ENCODE data around the gene HTRA1. TPM values are rescaled to one million over a fixed set of nuclear protein-coding genes. Genes with fewer than 3 reads are reported as not detected.

The HTRA1 gene
- polyA plus RNA-seq, 1 donor from 2014 or later: 1.4 TPM

GRCh38 chr10:122557516-122557915 lies 96.2 kb downstream of the HTRA1 start:
- Histone ChIP-seq H3K9me3 (ENCODE audit: low read length) (no peaks in the 10 kb centered on the region), H3K4me2 (ENCODE audit: low read length) (no peak overlapping the region), H3K9me2 (ENCODE audit: insufficient read depth, low read length) (no peaks in the 10 kb centered on the region), H3K27me3 (ENCODE audit: insufficient read depth, low read depth, low read length) (no peaks in the 10 kb centered on the region), H4K20me1 (ENCODE audit: insufficient read depth) (no peaks in the 10 kb centered on the region), H2AFZ (ENCODE audit: low read depth, low read length) (no peak overlapping the region), H3K79me2 (replicated peaks; ENCODE audit: insufficient read depth, low read length) (no peaks in the 10 kb centered on the region), H3K36me3 (ENCODE audit: insufficient read depth, low read length) (no peaks in the 10 kb centered on the region), H3K27ac (ENCODE audit: low read length) (no peak overlapping the region), H3F3A (ENCODE audit: insufficient read depth, low read length, poor library complexity, severe bottlenecking) (no peaks in the 10 kb centered on the region), H3K9ac (ENCODE audit: low read length) (no peak overlapping the region), H3K4me3 (ENCODE audit: low read length) (no peak overlapping the region)
- TF ChIP-seq CTCF (IDR thresholded peaks at IDR 0.05; ENCODE audit: poor library complexity, severe bottlenecking) (no peak), RAD21 (conservative IDR thresholded peaks at IDR 0.05) (no peak), EZH2 (IDR thresholded peaks at IDR 0.05; ENCODE audit: borderline replicate concordance, insufficient read depth, low read length, poor library complexity, severe bottlenecking) (no peak), TAF1 (IDR thresholded peaks at IDR 0.05; ENCODE audit: low read depth) (no peak), MXI1 (conservative IDR thresholded peaks at IDR 0.05; ENCODE audit: poor library complexity, severe bottlenecking) (no peak), EP300 (conservative IDR thresholded peaks at IDR 0.05; ENCODE audit: poor library complexity, severe bottlenecking) (no peak), SMC3 (conservative IDR thresholded peaks at IDR 0.05; ENCODE audit: poor library complexity) (no peak), REST (IDR thresholded peaks at IDR 0.05; ENCODE audit: borderline replicate concordance) (no peak), POLR2AphosphoS5 (IDR thresholded peaks at IDR 0.05) (no peak)

DNA sequence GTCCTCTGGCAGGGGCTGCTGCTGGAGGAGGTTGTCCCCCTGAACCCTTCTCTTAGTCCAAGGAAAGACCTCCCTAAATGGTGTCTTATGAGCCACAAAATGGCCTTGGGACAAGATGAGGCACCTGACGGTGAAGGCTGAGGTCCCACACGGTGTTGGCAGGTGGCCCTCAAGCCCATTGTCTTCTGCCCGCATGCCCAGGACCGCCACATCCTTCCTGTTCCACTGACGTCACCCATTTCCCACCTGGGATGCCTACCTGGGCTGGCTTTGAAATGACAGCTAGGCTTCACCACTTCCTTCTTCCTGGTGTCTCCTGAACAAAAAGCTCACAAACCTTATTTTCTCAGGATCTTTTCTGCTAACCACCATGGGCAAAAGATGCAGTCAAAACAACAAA lies 97.1 kb downstream of the HTRA1 start:
- Histone ChIP-seq H4K20me1 (ENCODE audit: insufficient read depth) (no peaks in the 10 kb centered on the region), H2AFZ (ENCODE audit: low read depth, low read length) (no peak overlapping the region), H3F3A (ENCODE audit: insufficient read depth, low read length, poor library complexity, severe bottlenecking) (no peaks in the 10 kb centered on the region), H3K9me3 (ENCODE audit: low read length) (no peaks in the 10 kb centered on the region), H3K9me2 (ENCODE audit: insufficient read depth, low read length) (no peaks in the 10 kb centered on the region), H3K79me2 (replicated peaks; ENCODE audit: insufficient read depth, low read length) (no peaks in the 10 kb centered on the region), H3K27ac (ENCODE audit: low read length) (no peak overlapping the region), H3K9ac (ENCODE audit: low read length) (no peak overlapping the region), H3K4me2 (ENCODE audit: low read length) (no peak overlapping the region), H3K27me3 (ENCODE audit: insufficient read depth, low read depth, low read length) (no peaks in the 10 kb centered on the region), H3K36me3 (ENCODE audit: insufficient read depth, low read length) (no peaks in the 10 kb centered on the region), H3K4me3 (ENCODE audit: low read length) (no peak overlapping the region)
- TF ChIP-seq SMC3 (conservative IDR thresholded peaks at IDR 0.05; ENCODE audit: poor library complexity) (no peak), CTCF (IDR thresholded peaks at IDR 0.05; ENCODE audit: poor library complexity, severe bottlenecking) (no peak), MXI1 (conservative IDR thresholded peaks at IDR 0.05; ENCODE audit: poor library complexity, severe bottlenecking) (no peak), EP300 (conservative IDR thresholded peaks at IDR 0.05; ENCODE audit: poor library complexity, severe bottlenecking) (no peak), TAF1 (IDR thresholded peaks at IDR 0.05; ENCODE audit: low read depth) (no peak), POLR2AphosphoS5 (IDR thresholded peaks at IDR 0.05) (no peak), REST (IDR thresholded peaks at IDR 0.05; ENCODE audit: borderline replicate concordance) (no peak), RAD21 (conservative IDR thresholded peaks at IDR 0.05) (no peak)
